Measurements from ENCODE around the gene DAB2IP.

- TF ChIP-seq ZNF274 (IDR thresholded peaks at IDR 0.05; ENCODE audit: low read length) (no peak), ZNF274 (tag by site-specific recombination; IDR thresholded peaks at IDR 0.05; ENCODE audit: borderline replicate concordance) (no peak), ZNF302 (tag by site-specific recombination; IDR thresholded peaks at IDR 0.05; ENCODE audit: low read depth) (no peak), ZNF837 (tag by site-specific recombination; IDR thresholded peaks at IDR 0.05) (no peak), ZNF37A (tag by site-specific recombination; IDR thresholded peaks at IDR 0.05) (no peak), ZNF133 (tag by site-specific recombination; IDR thresholded peaks at IDR 0.05) (no peak), BCL11A (tag by site-specific recombination; IDR thresholded peaks at IDR 0.05; ENCODE audit: low read depth) (no peak), ZFP69B (tag by site-specific recombination; IDR thresholded peaks at IDR 0.05) (no peak)
- TF ChIP-seq, protein P1, sequence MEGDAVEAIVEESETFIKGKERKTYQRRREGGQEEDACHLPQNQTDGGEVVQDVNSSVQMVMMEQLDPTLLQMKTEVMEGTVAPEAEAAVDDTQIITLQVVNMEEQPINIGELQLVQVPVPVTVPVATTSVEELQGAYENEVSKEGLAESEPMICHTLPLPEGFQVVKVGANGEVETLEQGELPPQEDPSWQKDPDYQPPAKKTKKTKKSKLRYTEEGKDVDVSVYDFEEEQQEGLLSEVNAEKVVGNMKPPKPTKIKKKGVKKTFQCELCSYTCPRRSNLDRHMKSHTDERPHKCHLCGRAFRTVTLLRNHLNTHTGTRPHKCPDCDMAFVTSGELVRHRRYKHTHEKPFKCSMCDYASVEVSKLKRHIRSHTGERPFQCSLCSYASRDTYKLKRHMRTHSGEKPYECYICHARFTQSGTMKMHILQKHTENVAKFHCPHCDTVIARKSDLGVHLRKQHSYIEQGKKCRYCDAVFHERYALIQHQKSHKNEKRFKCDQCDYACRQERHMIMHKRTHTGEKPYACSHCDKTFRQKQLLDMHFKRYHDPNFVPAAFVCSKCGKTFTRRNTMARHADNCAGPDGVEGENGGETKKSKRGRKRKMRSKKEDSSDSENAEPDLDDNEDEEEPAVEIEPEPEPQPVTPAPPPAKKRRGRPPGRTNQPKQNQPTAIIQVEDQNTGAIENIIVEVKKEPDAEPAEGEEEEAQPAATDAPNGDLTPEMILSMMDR (tag by site-specific recombination; IDR thresholded peaks at IDR 0.05): no peak
- TF ChIP-seq, protein P2, sequence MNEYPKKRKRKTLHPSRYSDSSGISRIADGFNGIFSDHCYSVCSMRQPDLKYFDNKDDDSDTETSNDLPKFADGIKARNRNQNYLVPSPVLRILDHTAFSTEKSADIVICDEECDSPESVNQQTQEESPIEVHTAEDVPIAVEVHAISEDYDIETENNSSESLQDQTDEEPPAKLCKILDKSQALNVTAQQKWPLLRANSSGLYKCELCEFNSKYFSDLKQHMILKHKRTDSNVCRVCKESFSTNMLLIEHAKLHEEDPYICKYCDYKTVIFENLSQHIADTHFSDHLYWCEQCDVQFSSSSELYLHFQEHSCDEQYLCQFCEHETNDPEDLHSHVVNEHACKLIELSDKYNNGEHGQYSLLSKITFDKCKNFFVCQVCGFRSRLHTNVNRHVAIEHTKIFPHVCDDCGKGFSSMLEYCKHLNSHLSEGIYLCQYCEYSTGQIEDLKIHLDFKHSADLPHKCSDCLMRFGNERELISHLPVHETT (tag by site-specific recombination; IDR thresholded peaks at IDR 0.05): no peak
These were observed 9.9 kb downstream of the DAB2IP start for GRCh38 chr9:121661328-121661727.
